Ishikawa (cell line): ENCODE results near the gene PDSS2.

Source experiments
- CEBPB ChIP-seq: IDR thresholded peaks from 2 replicates; pipeline ENCODE4 v1.6.1; 2012
- CREB1 ChIP-seq: IDR thresholded peaks from 2 replicates; pipeline ENCODE4 v1.6.1; 2012; ENCODE audit warnings: low read depth
- EGR1 ChIP-seq: IDR thresholded peaks from 2 replicates; pipeline ENCODE4 v1.6.1; 2012
- EP300 ChIP-seq: IDR thresholded peaks from 2 replicates; pipeline ENCODE4 v1.6.1; 2012; ENCODE audit warnings: borderline replicate concordance
- FOXM1 ChIP-seq: IDR thresholded peaks from 2 replicates; pipeline ENCODE4 v1.6.1; 2012; ENCODE audit warnings: low read depth, borderline replicate concordance
- MAX ChIP-seq: IDR thresholded peaks from 2 replicates; pipeline ENCODE4 v1.6.1; 2012
- NFIC ChIP-seq: IDR thresholded peaks from 2 replicates; pipeline ENCODE4 v1.6.1; 2012
- RAD21 ChIP-seq: IDR thresholded peaks from 2 replicates; pipeline ENCODE4 v1.6.1; 2012; ENCODE audit warnings: low read depth
- TAF1 ChIP-seq: IDR thresholded peaks from 2 replicates; pipeline ENCODE4 v1.6.1; 2012; ENCODE audit warnings: low read depth, mild to moderate bottlenecking
- TCF12 ChIP-seq: IDR thresholded peaks from 2 replicates; pipeline ENCODE4 v1.6.1; 2012; ENCODE audit warnings: low read depth
- TEAD4 ChIP-seq: IDR thresholded peaks from 2 replicates; pipeline ENCODE4 v1.6.1; 2012
- YY1 ChIP-seq: IDR thresholded peaks from 2 replicates; pipeline ENCODE4 v1.6.1; 2012; ENCODE audit warnings: low read depth
- ZBTB7A ChIP-seq: IDR thresholded peaks from 2 replicates; pipeline ENCODE4 v1.6.1; 2012; ENCODE audit warnings: low read depth
- TF ChIP-seq, protein P1 (sequence below): IDR thresholded peaks from 2 replicates; pipeline ENCODE4 v1.6.1; 2012; ENCODE audit warnings: low read depth, mild to moderate bottlenecking
- TF ChIP-seq, protein P2 (sequence below): IDR thresholded peaks from 2 replicates; pipeline ENCODE4 v1.6.1; 2012

PDSS2 gene

GRCh38 chr6:107305391-107305790, 154.0 kb downstream of the PDSS2 start:
- TF ChIP-seq YY1: no peak
- TF ChIP-seq CEBPB: no peak
- no peak for TF ChIP-seq TAF1
- TF ChIP-seq EP300: no peak
- no peak for TF ChIP-seq TCF12
- no peak for TF ChIP-seq ZBTB7A
- no peak for TF ChIP-seq NFIC
- no peak for TF ChIP-seq EGR1
- TF ChIP-seq TEAD4: no peak

- TF ChIP-seq TCF12 (no peak), TEAD4 (no peak), EP300 (no peak), NFIC (no peak), MAX (no peak), CREB1 (no peak), YY1 (no peak), FOXM1 (no peak), RAD21 (no peak)
- TF ChIP-seq, protein P1, sequence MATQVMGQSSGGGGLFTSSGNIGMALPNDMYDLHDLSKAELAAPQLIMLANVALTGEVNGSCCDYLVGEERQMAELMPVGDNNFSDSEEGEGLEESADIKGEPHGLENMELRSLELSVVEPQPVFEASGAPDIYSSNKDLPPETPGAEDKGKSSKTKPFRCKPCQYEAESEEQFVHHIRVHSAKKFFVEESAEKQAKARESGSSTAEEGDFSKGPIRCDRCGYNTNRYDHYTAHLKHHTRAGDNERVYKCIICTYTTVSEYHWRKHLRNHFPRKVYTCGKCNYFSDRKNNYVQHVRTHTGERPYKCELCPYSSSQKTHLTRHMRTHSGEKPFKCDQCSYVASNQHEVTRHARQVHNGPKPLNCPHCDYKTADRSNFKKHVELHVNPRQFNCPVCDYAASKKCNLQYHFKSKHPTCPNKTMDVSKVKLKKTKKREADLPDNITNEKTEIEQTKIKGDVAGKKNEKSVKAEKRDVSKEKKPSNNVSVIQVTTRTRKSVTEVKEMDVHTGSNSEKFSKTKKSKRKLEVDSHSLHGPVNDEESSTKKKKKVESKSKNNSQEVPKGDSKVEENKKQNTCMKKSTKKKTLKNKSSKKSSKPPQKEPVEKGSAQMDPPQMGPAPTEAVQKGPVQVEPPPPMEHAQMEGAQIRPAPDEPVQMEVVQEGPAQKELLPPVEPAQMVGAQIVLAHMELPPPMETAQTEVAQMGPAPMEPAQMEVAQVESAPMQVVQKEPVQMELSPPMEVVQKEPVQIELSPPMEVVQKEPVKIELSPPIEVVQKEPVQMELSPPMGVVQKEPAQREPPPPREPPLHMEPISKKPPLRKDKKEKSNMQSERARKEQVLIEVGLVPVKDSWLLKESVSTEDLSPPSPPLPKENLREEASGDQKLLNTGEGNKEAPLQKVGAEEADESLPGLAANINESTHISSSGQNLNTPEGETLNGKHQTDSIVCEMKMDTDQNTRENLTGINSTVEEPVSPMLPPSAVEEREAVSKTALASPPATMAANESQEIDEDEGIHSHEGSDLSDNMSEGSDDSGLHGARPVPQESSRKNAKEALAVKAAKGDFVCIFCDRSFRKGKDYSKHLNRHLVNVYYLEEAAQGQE: no peak
Measured at GRCh38 chr6:107304421-107305025, 154.8 kb downstream of the PDSS2 start.

GRCh38 chr6:107293350-107293749, 166.0 kb downstream of the PDSS2 start:
- no peak for TF ChIP-seq FOXM1
- no peak for TF ChIP-seq MAX
- TF ChIP-seq EP300: no peak
- TF ChIP-seq TAF1: no peak
- TF ChIP-seq EGR1: no peak
- no peak for TF ChIP-seq NFIC
- TF ChIP-seq YY1: no peak
- TF ChIP-seq, protein P1: no peak
- no peak for TF ChIP-seq TCF12
- no peak for TF ChIP-seq ZBTB7A

- TF ChIP-seq CREB1: no peak
- no peak for TF ChIP-seq FOXM1
- TF ChIP-seq TAF1: no peak
- no peak for TF ChIP-seq EP300
- no peak for TF ChIP-seq EGR1
- no peak for TF ChIP-seq CEBPB
- no peak for TF ChIP-seq MAX
- no peak for TF ChIP-seq RAD21
- TF ChIP-seq YY1: no peak
- no peak for TF ChIP-seq TEAD4
- no peak for TF ChIP-seq NFIC
- TF ChIP-seq, protein P2, sequence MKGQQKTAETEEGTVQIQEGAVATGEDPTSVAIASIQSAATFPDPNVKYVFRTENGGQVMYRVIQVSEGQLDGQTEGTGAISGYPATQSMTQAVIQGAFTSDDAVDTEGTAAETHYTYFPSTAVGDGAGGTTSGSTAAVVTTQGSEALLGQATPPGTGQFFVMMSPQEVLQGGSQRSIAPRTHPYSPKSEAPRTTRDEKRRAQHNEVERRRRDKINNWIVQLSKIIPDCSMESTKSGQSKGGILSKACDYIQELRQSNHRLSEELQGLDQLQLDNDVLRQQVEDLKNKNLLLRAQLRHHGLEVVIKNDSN: no peak
- TF ChIP-seq ZBTB7A: no peak
Measured at GRCh38 chr6:107292715-107293271, 166.6 kb downstream of the PDSS2 start.

DNA sequence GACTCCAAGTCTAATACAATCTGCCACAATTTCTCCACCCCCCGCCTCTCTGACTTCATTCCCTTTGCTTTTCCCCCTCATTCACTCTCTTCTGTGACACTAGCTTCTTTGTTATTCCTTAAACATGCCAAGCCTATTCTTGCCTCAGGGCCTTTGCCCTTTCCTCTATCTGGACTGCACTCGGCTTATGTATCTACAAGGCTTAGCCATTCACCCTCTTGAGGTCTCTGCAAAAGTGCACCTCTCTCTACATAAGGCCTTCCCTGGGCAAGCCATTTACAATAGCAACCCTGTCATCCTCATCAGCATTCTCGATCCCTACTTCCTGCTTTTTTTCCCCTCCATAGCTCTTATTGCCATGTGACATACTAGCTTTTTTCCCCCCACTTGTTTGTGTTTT, 168.9 kb downstream of the PDSS2 start:
- TF ChIP-seq, protein P2: no peak
- no peak for TF ChIP-seq ZBTB7A
- no peak for TF ChIP-seq MAX
- no peak for TF ChIP-seq TAF1
- no peak for TF ChIP-seq EGR1
- TF ChIP-seq, protein P1: no peak
- no peak for TF ChIP-seq CEBPB
- TF ChIP-seq TEAD4: no peak
